GM18868 (cell line): ENCODE results near the gene CHD2.
"Not testable (repeated sequence)": the region's sequence is repeated elsewhere in the genome, so short reads cannot be mapped to it uniquely, and the experiment has no call there.

Source experiments
- ATAC-seq: cut with Tn5 transposase; IDR thresholded peaks from one replicate; pipeline ENCODE4 v1.9.1; 2021; ENCODE audit warnings: mild to moderate bottlenecking, moderate library complexity; ENCODE audit not compliant: unreplicated experiment

The CHD2 gene

DNA sequence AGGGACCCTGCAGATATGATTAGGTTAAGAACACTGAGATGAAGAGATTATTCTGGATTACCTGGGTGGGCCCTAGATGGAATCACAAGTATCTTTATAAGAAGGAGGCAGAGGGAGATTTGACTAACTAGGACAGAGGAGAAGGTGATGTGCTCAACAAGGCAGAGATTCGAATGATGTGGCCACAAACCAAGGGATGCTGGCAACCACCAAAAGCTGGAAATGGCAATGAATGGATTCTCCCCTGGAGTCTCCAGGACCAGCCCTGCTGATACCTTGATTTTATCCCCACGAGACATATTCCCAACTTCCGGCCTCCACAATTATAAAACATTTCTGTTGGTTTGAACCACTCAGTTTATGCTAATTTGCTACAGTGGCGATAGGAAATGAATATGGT, 146.0 kb downstream of the CHD2 start:
- ATAC-seq: no peak

DNA sequence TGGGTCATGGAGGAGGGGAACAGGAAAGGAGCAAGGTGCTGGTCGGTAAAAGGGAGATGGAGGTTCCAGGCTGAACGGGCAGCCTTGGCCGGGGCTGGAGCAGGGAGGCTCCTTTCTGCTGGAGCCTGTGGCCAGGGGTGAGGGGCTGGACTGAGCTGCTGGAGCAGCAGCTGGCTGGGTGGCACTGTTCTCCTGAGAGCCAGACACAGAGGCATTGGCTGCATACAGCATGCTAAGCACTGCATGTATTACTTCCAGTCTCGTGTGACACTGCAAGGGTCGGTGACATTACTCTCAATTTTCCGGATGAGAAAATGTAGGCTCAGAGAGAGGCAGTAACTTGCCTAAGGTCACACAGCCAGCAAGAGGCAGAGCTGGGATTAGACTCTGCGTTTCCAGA, 146.6 kb downstream of the CHD2 start:
- ATAC-seq: no peak

- no peak for ATAC-seq
Measured at GRCh38 chr15:93047621-93048425, 147.7 kb downstream of the CHD2 start.

GRCh38 chr15:93048426-93048721, 148.2 kb downstream of the CHD2 start:
- ATAC-seq: no peak

DNA sequence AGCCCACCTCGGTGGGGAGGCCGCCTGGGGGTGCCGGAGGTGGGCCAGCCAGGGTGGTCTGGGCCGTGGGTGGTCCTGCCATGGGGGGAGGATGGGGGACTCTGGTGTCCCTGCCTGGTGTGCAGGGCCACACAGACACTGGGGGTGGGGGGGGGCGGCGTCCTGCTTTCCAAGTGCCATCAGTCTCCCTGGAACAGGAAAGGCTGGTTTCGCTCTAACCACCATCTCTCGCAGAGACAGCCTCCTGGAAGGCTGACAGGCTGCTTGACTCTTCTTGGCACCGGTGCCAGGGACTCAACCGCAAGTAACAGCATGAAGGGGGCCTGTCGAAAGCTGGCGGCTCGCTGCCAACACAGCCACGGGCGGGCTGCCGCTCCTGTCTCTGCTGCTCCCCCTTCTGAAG, 148.6 kb downstream of the CHD2 start:
- no peak for ATAC-seq

DNA sequence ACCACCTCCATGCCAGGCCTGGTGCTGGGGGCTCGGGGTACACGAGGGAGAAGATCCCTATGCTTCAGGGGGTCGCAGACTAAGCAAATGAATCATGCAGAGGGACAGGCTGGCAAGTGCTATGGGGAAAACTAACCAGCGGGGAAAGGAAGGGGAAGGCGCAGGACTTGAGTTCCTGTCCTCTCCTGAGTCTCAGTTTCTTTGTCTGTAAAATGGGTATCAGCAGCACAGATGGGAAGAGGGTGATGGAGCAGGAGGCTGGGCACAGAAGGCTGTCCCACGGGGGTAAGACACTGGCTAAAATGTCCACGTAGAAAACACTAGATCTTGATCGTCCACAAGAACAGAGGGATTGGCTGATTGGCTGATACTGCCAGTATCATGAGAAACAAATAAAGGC, 149.1 kb downstream of the CHD2 start:
- no peak for ATAC-seq

DNA sequence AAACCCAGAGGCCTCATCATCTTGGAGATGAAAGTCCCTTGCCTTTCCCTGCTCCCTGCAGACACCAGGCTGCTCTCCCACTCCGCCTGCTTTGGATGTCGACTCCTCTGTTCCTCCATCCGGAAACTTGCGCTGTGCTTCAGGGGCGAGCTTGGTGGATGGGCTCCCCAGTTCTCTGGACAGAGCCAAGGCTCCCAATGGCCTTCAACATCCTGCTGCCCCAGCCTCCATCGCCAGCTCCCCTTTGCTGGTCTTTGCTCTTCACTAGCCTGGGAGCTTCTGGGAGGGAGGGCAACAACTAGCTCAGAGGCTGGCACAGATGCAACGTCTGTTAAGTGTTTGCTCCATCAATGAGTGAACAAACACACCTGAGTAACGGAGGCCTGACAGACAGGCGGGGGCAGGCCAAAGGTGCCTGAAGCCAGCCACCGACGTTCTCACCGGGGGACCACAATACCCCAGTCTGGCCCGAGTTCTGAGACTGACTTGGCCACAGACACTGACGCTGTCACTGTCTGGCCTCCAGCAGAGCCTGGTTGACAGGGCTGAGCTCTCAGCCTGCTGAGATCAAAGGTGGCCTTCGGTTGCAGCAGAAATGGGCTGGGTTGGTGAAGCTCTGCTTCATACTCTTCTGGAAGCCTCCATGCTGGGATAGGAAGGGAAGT, 149.9 kb downstream of the CHD2 start:
- no peak for ATAC-seq

DNA sequence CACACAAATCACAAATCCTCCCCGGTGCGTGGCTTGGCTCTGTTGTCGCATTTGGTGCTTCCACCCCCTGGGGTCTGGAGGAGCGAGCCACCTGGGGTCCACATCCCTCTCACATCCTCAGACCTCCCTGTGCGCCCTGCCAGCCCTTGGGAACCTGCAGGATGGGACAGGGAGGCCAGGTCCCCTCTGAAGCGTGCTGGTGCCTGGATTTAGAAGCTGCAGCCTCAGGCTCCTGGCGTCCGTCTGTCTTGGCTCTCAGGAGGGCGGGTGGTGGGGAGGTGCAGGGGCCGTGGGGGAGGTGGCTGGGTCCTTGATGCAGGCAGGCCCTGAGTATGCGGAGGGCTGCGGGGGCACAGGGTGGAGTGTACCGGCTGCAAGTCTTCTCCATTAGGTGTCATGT, 150.5 kb downstream of the CHD2 start:
- ATAC-seq: no peak

DNA sequence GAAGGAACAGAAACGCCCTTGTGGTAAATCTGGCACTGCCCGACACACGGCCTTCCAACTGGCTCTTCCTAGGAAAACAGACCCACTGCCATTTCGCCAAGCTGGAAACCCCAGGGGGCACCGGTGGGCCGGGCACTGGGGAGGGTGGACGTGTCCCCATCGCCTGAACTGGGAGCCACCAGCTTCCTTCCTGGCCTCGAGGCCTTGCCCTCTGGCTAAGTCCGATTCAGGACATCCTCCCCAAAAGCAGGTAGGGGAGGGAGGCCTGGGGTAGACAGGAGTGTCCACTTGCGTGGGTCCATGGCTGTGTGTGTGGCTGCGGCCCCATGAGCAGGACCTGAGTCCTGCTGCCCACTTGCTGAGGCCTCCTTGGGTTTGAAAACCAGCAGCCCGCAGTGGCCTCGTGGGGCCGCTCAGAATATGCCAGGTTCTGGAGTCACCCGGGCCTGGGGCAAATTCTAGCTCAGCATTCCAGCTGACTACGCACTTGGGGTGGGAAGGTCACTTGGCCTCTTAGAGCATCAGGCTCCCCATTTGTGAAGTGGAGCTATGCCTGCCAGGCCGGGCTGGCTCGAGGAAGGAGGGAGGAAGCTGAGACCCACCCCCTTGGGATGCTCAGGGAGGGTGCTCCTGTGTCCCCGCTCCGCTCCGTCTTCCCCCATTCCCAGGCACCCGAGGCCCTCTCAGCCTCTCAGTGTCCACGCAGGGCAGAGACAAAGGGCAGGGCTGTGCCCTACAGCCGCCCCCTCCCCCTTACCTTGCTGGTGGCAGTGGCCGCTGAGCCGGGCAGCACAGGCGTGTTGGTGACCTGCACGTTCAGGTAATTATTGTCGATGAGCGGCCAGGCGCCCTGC, 151.3 kb downstream of the CHD2 start:
- ATAC-seq: no peak

DNA sequence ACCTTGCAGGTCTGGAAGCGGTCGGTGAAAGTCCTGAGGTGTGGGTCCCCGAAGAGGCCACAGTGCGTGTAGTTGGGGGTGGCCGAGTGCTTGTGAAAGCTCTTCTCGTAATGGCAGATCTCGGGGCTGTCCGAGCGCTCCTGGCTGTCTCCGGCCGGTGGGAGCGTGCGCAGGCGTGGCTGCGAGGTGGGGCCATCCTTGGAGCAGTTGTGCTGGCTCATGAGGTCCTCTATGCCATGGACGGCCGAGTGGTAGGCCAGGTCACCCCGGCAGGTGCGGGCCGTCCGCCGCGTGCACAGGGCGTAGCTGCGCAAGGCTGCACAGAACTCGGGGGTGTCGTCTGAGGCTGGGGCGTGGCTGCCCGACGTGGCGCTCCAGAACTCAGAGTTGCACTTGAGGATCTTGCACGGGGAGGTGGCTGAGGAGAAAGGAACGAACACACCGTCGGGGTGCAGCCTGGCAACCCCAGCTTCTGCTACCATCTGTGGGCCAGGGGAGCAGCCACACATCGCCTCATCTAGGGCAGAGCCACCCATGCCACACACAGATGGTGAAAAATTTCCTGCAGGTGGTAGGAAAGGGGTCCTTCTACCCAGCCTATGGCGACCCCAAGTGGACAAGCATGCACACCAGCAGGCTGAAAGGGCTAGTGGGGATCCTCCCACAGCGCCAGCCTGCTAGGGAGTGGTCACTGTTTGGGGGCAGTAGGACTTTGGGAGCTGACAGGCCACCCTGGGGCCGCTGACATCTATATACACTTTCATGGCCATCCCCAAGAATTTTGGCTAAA, 152.2 kb downstream of the CHD2 start:
- ATAC-seq: no peak

DNA sequence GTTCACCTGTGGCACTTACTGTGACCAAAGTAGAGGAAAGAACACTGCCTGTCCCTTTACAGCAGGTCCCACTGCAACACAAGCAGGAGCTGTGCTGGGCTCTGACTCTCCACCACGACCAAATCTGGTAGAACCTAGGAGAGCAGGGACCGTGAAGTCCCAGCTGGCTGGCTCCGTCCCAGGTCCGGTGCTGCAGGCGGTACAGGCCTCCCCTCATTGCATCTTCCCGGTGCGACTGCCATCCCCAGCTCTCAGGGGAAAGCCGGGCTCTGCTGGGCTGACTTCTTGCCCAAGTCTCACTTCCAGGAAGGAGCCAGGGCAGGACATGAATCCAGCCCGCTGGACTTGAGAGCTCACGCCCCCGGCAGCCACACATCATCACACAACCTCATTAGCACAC, 155.1 kb downstream of the CHD2 start:
- ATAC-seq: no peak

DNA sequence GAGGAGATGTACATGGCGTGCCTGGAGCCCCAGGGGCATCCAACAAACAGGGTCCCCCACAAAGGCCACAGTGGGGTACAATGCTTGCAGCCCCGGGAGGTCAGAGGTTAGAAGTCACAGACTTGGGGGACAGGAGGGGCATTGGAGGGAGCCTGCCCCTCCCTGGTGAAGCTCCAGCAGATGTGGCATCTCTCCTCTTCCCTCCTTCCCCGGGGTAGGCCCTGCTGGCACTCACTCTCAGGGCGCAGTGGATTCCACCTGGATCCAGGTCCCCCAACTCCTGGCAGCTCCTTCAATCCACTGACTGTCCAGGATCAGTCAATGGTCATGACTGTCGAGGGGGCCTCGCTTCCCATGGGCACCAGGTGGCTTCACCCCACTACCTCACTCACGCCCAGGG, 156.7 kb downstream of the CHD2 start:
- no peak for ATAC-seq

GRCh38 chr15:93057618-93058017, 157.5 kb downstream of the CHD2 start:
- no peak for ATAC-seq

DNA sequence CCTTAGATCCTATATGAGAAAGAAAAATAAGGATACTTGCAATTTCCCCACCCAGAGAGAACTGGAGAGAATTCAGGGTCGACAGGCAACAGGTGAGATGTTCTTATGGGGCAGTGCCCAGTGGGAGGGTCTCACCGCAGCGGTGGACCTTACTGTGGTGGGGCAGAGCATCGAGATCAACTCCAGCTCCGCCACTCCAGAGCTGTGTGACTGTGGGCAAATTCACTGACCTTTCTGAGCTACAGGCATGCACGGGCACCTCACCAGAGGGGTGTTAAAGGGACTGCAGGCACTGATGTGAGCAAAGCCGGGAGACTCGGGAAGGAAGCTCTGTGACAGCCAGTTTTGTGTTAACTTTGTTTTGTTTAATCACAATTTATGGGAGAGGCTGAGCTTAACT, 158.0 kb downstream of the CHD2 start:
- ATAC-seq: no peak

- ATAC-seq: no peak
Measured at GRCh38 chr15:93058904-93059427, 158.8 kb downstream of the CHD2 start.

DNA sequence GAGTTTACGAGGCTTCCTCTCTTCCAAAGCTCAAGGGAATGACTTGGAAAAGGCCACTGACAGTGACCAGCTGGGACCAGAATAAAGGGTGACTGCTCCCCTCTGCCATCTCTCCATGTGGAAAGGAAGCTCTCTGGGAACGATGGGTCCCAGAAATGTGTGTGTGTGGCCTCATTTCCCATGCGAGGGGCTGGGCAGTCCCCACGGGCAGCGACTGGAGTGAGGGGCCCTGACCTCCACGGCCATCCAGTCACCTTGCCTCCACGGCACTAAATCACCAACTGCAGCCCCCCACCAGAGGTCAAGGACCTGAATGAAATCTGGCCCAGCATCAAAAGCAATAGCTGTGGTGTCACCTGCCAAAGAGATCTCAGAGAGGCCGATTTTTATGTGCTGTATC, 159.3 kb downstream of the CHD2 start:
- no peak for ATAC-seq

GRCh38 chr15:93060336-93061248, 160.5 kb downstream of the CHD2 start:
- ATAC-seq: no peak

GRCh38 chr15:93062628-93063261, 162.6 kb downstream of the CHD2 start:
- not testable (repeated sequence) for ATAC-seq

DNA sequence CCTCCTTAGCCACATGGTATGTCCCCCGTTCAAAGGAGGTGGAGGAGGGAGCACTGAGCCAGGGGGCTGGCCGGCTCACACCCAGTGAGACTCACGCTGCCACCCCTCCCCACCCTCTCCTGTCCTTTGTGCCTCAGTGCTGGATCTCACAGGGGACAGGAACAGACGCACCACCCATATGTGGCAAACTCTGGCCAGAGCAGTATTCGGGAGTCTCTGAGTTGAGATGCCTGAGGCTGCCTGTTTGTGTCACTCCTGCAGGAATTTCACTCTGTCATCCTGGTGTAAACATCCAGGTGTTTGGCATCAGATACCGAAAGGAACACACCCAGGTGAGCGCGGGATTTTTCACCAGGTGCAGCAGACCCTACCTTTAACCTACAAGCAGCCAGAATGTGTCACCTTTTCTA, 163.1 kb downstream of the CHD2 start:
- ATAC-seq: no peak
